Measurements from ENCODE around the gene SFMBT1. TPM values are rescaled to one million over a fixed set of nuclear protein-coding genes. Genes with fewer than 3 reads are reported as not detected.

The SFMBT1 gene
- polyA plus RNA-seq, 3 donors = 0.61 to 2.7 (median 0.91) TPM

DNA sequence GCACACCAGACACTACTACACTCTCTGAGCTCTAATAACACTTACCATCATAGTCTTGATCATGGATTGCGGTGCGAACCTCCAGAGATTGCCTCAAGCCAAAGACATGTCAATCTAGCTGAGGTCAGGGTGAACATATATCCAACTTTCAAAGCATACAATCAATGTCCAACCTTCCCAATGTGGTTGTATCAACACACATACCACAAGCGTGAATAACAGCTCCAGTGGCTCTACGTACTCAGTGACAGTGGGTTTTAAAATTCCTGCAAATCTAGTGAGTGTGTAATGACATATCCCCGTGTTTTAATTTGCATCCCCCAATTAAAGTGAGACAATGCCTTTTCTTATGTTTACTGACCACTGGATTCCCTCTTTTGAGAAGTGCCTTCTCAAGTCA is 29.6 kb downstream of the SFMBT1 start:
- H3K4me3 ChIP-seq (replicated peaks in 1 of 3; ENCODE audit: low read depth in 2 of 3, low read length in 3 of 3) = no peak overlapping the region
- Mint-ChIP-seq H3K4me1 (peaks cover 24% of the 10 kb centered on the region), H3K4me3 (no peak overlapping the region), H3K27me3 (ENCODE audit: low read depth in 3 of 3) (peaks cover 0 to 6% (median 0%) of the 10 kb centered on the region in 3 donors), H3K9me3 (no peaks in the 10 kb centered on the region), H3K36me3 (peaks cover 2 to 15% of the 10 kb centered on the region in 2 donors), H3K27ac (no peak overlapping the region)
- DNase-seq = no peak
- no peaks in the 10 kb centered on the region for H3K9me3 ChIP-seq (replicated peaks in 1 of 2; ENCODE audit: control insufficient read depth in 1 of 2, insufficient read depth in 1 of 2, low read length in 2 of 2)
- 100% methylated on average over 3 of the region's 5 CpGs for WGBS (ENCODE audit: insufficient coverage)
- no peaks in the 10 kb centered on the region for H3K36me3 ChIP-seq (replicated peaks in 1 of 2; ENCODE audit: control insufficient read depth in 1 of 2, insufficient read depth in 2 of 2, low read length in 2 of 2)
- no peaks in the 10 kb centered on the region for H3K27me3 ChIP-seq (ENCODE audit: control insufficient read depth in 2 of 2, insufficient read depth in 2 of 2, low read length in 2 of 2)
- no peaks in the 10 kb centered on the region for H3K79me2 ChIP-seq (ENCODE audit: insufficient read depth, low read length)
- no peak overlapping the region for H2AFZ ChIP-seq (ENCODE audit: insufficient read depth, low read depth, low read length, poor library complexity, severe bottlenecking)
- H4K20me1 ChIP-seq (ENCODE audit: insufficient read depth, low read length) = no peaks in the 10 kb centered on the region
- TF ChIP-seq, protein P1, sequence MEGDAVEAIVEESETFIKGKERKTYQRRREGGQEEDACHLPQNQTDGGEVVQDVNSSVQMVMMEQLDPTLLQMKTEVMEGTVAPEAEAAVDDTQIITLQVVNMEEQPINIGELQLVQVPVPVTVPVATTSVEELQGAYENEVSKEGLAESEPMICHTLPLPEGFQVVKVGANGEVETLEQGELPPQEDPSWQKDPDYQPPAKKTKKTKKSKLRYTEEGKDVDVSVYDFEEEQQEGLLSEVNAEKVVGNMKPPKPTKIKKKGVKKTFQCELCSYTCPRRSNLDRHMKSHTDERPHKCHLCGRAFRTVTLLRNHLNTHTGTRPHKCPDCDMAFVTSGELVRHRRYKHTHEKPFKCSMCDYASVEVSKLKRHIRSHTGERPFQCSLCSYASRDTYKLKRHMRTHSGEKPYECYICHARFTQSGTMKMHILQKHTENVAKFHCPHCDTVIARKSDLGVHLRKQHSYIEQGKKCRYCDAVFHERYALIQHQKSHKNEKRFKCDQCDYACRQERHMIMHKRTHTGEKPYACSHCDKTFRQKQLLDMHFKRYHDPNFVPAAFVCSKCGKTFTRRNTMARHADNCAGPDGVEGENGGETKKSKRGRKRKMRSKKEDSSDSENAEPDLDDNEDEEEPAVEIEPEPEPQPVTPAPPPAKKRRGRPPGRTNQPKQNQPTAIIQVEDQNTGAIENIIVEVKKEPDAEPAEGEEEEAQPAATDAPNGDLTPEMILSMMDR (IDR thresholded peaks at IDR 0.05) = no peak
- H3K27ac ChIP-seq (ENCODE audit: low read depth in 1 of 2, low read length in 2 of 2) = no peak overlapping the region
- H3K4me2 ChIP-seq (replicated peaks; ENCODE audit: extremely low read depth, low read length, poor library complexity, severe bottlenecking) = no peak overlapping the region
- intact Hi-C loops (cut with micrococcal nuclease) = no loop called here
- no peak overlapping the region for H3K9ac ChIP-seq (ENCODE audit: insufficient read depth, low read length, poor library complexity, severe bottlenecking)
- peaks cover 21 to 23% of the 10 kb centered on the region in 2 donors for H3K4me1 ChIP-seq (ENCODE audit: control insufficient read depth in 1 of 2, insufficient read depth in 2 of 2, low read length in 2 of 2)

DNA sequence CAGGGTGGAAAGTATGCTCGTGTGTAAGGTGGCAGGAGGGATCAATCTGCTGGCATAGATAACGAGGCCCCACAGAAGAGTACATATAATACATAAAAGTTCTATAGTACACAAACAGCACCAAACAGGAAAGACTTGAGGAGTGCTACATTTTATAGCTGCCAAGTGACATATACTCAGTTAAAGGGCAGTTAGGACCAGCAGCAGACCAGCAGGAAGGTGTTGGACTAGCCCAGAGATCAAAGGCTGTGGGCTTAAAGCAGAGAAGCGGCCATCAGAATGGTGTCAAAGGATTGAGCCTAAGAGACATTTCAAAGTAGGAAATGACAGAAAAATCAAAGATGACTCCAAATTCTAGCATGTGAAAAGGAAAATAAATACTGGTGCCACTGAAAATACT is 34.5 kb downstream of the SFMBT1 start:
- TF ChIP-seq, protein P1 (IDR thresholded peaks at IDR 0.05) = no peak
- H3K9me3 Mint-ChIP-seq = peaks cover 0 to 2% (median 0%) of the 10 kb centered on the region in 7 donors
- Histone ChIP-seq H3K36me3 (replicated peaks in 1 of 2; ENCODE audit: control insufficient read depth in 1 of 2, insufficient read depth in 2 of 2, low read length in 2 of 2) (no peaks in the 10 kb centered on the region), H3K79me2 (ENCODE audit: insufficient read depth, low read length) (no peaks in the 10 kb centered on the region), H3K4me3 (replicated peaks in 1 of 3; ENCODE audit: low read depth in 2 of 3, low read length in 3 of 3) (no peak overlapping the region), H3K27me3 (ENCODE audit: control insufficient read depth in 2 of 2, insufficient read depth in 2 of 2, low read length in 2 of 2) (no peaks in the 10 kb centered on the region), H3K9me3 (replicated peaks in 1 of 2; ENCODE audit: control insufficient read depth in 1 of 2, insufficient read depth in 1 of 2, low read length in 2 of 2) (no peaks in the 10 kb centered on the region), H3K4me2 (replicated peaks; ENCODE audit: extremely low read depth, low read length, poor library complexity, severe bottlenecking) (no peak overlapping the region), H3K4me1 (ENCODE audit: control insufficient read depth in 1 of 2, insufficient read depth in 2 of 2, low read length in 2 of 2) (no peaks in the 10 kb centered on the region), H3K9ac (ENCODE audit: insufficient read depth, low read length, poor library complexity, severe bottlenecking) (no peak overlapping the region), H3K27ac (ENCODE audit: low read depth in 1 of 2, low read length in 2 of 2) (no peak overlapping the region), H2AFZ (ENCODE audit: insufficient read depth, low read depth, low read length, poor library complexity, severe bottlenecking) (no peak overlapping the region), H4K20me1 (ENCODE audit: insufficient read depth, low read length) (no peaks in the 10 kb centered on the region)
- peaks cover 9% of the 10 kb centered on the region for H3K4me1 Mint-ChIP-seq
- H3K36me3 Mint-ChIP-seq = peaks cover 2 to 12% of the 10 kb centered on the region in 2 donors
- 100% methylated on average over 1 of the region's 3 CpGs for WGBS (ENCODE audit: insufficient coverage)
- H3K27me3 Mint-ChIP-seq (ENCODE audit: low read depth in 3 of 3) = peaks cover 2 to 8% (median 4%) of the 10 kb centered on the region in 3 donors
- intact Hi-C loops (cut with micrococcal nuclease) = no loop called here
- DNase-seq = no peak
- no peak overlapping the region for H3K4me3 Mint-ChIP-seq
- H3K27ac Mint-ChIP-seq = no peak overlapping the region
